ENCODE results near the gene MROH7. TPM values are rescaled to one million over a fixed set of nuclear protein-coding genes. Genes with fewer than 3 reads are reported as not detected.
A peak's percentile ranks its signal among the peaks of the same experiment; 100 is the strongest.

Gene MROH7
- total RNA-seq, 1 donor from 2014 or later, result not detected

DNA sequence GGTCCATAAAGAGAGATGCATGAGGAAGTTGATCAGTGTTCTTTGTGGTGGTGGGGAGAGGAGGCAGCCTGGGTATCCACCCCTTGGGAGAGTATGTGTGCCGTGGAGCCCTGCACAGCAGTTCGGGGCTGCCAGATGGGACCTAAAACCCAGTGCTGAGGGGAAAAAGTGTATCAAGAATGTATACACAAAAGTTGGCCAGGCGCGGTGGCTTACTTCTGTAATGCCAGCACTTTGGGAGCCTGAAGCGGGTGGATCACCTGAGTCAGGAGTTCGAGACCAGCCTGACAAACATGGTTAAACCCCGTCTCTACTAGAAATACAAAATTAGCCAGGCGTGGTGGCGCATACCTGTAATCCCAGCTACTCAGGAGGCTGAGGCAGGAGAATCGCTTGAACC is 70.0 kb downstream of the MROH7 start:
- DNase-seq (no peak), ATAC-seq (ENCODE audit: low read depth) (no peak)
- POLR2A ChIA-PET, result interaction anchor here (0.7 kb wide), 1 partner anchor 184 kb away, joined by 10 read pairs; no protein-coding TSS in a partner anchor
- intact Hi-C loops (cut with micrococcal nuclease), result no loop called here
- Mint-ChIP-seq H3K9me3 (no peaks in the 10 kb centered on the region), H3K27ac (no peak overlapping the region), H3K4me1 (peaks cover 15% of the 10 kb centered on the region), H3K36me3 (ENCODE audit: low read depth) (peaks cover 8% of the 10 kb centered on the region), H3K27me3 (peaks cover 11% of the 10 kb centered on the region), H3K4me3 (no peak overlapping the region)
- CTCF ChIA-PET, result no interaction called here
- TF ChIP-seq, protein P1, sequence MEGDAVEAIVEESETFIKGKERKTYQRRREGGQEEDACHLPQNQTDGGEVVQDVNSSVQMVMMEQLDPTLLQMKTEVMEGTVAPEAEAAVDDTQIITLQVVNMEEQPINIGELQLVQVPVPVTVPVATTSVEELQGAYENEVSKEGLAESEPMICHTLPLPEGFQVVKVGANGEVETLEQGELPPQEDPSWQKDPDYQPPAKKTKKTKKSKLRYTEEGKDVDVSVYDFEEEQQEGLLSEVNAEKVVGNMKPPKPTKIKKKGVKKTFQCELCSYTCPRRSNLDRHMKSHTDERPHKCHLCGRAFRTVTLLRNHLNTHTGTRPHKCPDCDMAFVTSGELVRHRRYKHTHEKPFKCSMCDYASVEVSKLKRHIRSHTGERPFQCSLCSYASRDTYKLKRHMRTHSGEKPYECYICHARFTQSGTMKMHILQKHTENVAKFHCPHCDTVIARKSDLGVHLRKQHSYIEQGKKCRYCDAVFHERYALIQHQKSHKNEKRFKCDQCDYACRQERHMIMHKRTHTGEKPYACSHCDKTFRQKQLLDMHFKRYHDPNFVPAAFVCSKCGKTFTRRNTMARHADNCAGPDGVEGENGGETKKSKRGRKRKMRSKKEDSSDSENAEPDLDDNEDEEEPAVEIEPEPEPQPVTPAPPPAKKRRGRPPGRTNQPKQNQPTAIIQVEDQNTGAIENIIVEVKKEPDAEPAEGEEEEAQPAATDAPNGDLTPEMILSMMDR (IDR thresholded peaks at IDR 0.05), result no peak

DNA sequence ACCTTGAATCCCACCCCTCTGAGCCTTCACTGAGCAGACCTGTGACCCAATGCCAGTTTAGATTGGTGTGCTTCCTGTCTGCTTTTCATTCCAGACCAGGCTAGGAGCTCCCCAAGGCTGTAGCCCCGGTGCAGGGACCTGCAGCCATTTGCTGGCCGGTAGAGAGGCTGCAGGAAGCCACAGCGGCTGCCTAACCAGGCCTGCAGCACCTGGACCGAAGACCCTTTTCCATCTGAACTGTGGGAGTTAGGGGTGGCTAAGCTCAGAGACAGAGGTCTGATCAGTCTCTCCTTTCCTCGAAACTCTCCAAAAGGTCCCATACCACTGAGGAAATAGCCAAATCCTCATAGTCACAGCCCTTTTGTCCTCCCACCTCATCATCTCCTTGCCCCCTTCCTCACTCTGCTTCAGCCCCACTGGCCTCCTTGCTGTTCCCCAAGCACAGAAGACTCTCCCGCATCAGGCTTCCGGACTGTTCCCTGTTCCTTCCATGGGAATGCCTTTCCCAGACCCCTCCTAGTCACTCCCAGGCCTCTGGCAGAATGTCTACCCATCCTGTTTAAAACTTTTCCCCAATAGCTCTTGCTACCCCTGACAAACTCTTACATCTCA is 73.4 kb downstream of the MROH7 start:
- Mint-ChIP-seq H3K27ac (peak overlapping the region; percentile 83), H3K27me3 (peaks cover 3% of the 10 kb centered on the region), H3K4me1 (peaks cover 30% of the 10 kb centered on the region), H3K36me3 (ENCODE audit: low read depth) (peaks cover 24% of the 10 kb centered on the region), H3K9me3 (no peaks in the 10 kb centered on the region), H3K4me3 (peak overlapping the region; percentile 94)
- TF ChIP-seq, protein P1 (IDR thresholded peaks at IDR 0.05), result no peak
- ChIA-PET POLR2A (interaction anchor here (0.5 to 2.8 kb wide), 9 partner anchors 10 to 877 kb away, joined by 3 to 15 read pairs (median 5); partner anchors contain the start of genes IFT25, NDC1, PARS2 and SSBP3), CTCF (interaction anchor here (0.6 to 2.7 kb wide), 3 partner anchors 86 to 1437 kb away, joined by 3 to 10 read pairs (median 3); partner anchors contain the start of gene TTC22)
- DNase-seq, result no peak
- no peak for ATAC-seq (ENCODE audit: low read depth)
- intact Hi-C loops (cut with micrococcal nuclease), result loop anchor here (1.0 to 5.0 kb wide), 9 partner anchors 49 to 1388 kb away; partner anchors contain the start of genes CYB5RL, DHCR24, IFT25 and LRP8

DNA sequence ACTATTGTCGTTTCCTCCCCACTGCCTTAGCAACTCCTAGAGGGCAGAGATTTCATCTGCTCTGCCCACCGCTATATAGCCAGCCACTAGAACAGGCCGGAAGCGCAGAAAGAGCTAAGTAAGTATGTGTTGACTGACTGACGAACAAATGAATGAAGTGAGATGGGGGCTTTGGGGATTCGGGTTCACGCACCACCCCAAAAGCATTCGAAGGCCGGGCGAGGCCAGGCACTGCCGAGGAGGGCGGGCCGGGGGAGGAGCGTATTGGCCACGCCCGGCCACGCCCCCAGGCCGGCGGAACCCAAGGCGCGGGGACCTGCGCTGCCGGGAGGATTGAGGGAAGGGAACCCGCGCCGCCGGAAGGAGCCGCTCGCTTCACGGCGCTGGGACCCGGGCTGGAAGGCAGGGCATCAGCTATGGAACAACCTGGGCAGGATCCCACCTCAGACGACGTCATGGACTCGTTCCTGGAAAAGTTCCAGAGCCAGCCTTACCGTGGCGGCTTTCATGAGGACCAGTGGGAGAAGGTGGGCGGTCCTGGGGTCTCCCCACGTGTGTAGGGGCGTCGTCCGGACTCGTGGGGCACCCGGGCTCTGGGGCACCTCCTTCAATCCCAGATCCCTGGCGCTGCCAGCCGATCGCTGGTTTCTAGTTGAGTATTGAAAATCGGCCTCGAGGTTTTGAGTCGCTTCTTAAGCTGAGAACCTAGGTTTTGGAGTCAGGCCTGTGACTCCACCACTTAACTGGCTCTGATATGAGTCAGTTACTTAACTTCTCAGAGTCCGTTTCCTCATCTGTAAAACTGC is 74.1 kb downstream of the MROH7 start, which contains the start of gene TTC4:
TTC4 (plus strand) TSS at position 369 of the 806 bp plus-strand sequence; CDS start at position 417, 48 bp downstream.
- Mint-ChIP-seq H3K4me1 (peaks cover 30% of the 10 kb centered on the region), H3K4me3 (peak within 1 kb of the TSS; percentile 94), H3K27me3 (no peaks in the 10 kb centered on the region), H3K9me3 (no peaks in the 10 kb centered on the region), H3K36me3 (ENCODE audit: low read depth) (peaks cover 27% of the 10 kb centered on the region), H3K27ac (peak within 1 kb of the TSS; percentile 83)
- DNase-seq, result peak; percentile 88
- TF ChIP-seq, protein P1 (IDR thresholded peaks at IDR 0.05), result no peak
- CTCF ChIA-PET, result interaction anchor here (0.9 to 2.7 kb wide), 2 partner anchors 85 to 226 kb away, joined by 3 to 10 read pairs; partner anchors contain the start of gene TTC22
- intact Hi-C loops (cut with micrococcal nuclease), result loop anchor here (1.0 to 5.0 kb wide), 9 partner anchors 49 to 1388 kb away; partner anchors contain the start of genes CYB5RL, DHCR24, IFT25 and LRP8
- peak; percentile 98 for ATAC-seq (ENCODE audit: low read depth)
- POLR2A ChIA-PET, result interaction anchor here (0.7 to 2.8 kb wide), 9 partner anchors 9 to 878 kb away, joined by 3 to 15 read pairs (median 5); partner anchors contain the start of genes IFT25, NDC1, PARS2 and SSBP3

DNA sequence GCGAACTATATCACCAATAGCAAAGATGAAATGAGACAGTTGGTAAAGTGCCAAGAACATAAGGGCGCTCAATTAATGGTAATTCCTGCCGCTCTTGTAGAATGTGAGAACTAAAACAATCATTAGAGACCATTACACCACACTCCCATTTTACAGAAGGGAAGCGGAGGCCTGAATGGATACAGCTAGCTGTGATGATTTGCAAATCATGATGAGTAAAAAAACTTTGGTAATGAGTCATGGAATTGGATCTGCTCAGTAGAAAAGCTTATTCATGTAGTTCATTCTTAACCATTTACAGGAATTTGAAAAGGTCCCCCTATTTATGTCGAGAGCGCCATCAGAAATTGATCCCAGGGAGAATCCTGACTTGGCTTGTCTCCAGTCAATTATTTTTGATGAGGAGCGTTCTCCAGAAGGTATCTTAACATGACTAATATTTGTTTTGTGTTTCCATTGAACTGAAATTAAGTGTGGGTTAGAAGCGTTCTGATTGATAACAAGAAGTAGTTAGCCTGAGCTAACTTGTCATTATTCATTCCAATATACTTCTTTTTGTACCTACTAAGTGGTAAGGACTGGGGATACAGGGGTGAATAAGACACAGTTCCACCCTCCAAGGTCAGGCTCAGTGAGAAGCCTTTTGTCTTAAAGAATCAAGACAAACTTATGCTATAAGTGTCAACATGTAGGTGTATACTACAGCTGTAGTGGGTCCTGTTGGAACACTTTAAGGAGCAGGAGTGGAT is 74.9 kb downstream of the MROH7 start:
- intact Hi-C loops (cut with micrococcal nuclease), result loop anchor here (5.0 kb wide), 5 partner anchors 171 to 1389 kb away; partner anchors contain the start of genes CYB5RL, DHCR24, IFT25 and LRP8
- POLR2A ChIA-PET, result interaction anchor here (1.0 to 2.8 kb wide), 6 partner anchors 47 to 771 kb away, joined by 3 to 15 read pairs (median 7); partner anchors contain the start of genes IFT25, PARS2, SSBP3 and TCEANC2
- no peak for ATAC-seq (ENCODE audit: low read depth)
- Mint-ChIP-seq H3K9me3 (no peaks in the 10 kb centered on the region), H3K36me3 (ENCODE audit: low read depth) (peaks cover 32% of the 10 kb centered on the region), H3K27me3 (no peaks in the 10 kb centered on the region), H3K4me1 (peaks cover 30% of the 10 kb centered on the region), H3K27ac (peak overlapping the region; percentile 83), H3K4me3 (peak overlapping the region; percentile 94)
- TF ChIP-seq, protein P1 (IDR thresholded peaks at IDR 0.05), result no peak
- DNase-seq, result no peak
- CTCF ChIA-PET, result interaction anchor here (2.7 kb wide), 1 partner anchor 84 kb away, joined by 10 read pairs; the partner anchor contains the start of gene TTC22

Data from activated B cell treated with CpG ODN at 0.5 μM for 24 hours (primary cell).